Neuron (in vitro differentiated cells): ENCODE measurements around the gene DCT.

Experiments
- H2AFZ ChIP-seq: one replicate; pipeline ENCODE4 v1.6.1; 2013; ENCODE audit warnings: low read depth, mild to moderate bottlenecking, inconsistent platforms, low read length, moderate library complexity
- H3K27me3 ChIP-seq: one replicate; pipeline ENCODE4 v1.6.1; 2013; ENCODE audit warnings: low read length; ENCODE audit not compliant: insufficient read depth
- H3K36me3 ChIP-seq: one replicate; pipeline ENCODE4 v1.6.1; 2013; ENCODE audit warnings: low read length; ENCODE audit not compliant: insufficient read depth
- H3K4me1 ChIP-seq: one replicate; pipeline ENCODE4 v1.6.1; 2013; ENCODE audit warnings: low read length; ENCODE audit not compliant: insufficient read depth
- H3K4me3 ChIP-seq: 2 replicates; pipeline ENCODE4 v1.5.1; 2013; ENCODE audit warnings: mild to moderate bottlenecking, low read length, moderate library complexity
- H3K9me3 ChIP-seq: one replicate; pipeline ENCODE4 v1.6.1; 2013; ENCODE audit warnings: low read length

The DCT gene

DNA sequence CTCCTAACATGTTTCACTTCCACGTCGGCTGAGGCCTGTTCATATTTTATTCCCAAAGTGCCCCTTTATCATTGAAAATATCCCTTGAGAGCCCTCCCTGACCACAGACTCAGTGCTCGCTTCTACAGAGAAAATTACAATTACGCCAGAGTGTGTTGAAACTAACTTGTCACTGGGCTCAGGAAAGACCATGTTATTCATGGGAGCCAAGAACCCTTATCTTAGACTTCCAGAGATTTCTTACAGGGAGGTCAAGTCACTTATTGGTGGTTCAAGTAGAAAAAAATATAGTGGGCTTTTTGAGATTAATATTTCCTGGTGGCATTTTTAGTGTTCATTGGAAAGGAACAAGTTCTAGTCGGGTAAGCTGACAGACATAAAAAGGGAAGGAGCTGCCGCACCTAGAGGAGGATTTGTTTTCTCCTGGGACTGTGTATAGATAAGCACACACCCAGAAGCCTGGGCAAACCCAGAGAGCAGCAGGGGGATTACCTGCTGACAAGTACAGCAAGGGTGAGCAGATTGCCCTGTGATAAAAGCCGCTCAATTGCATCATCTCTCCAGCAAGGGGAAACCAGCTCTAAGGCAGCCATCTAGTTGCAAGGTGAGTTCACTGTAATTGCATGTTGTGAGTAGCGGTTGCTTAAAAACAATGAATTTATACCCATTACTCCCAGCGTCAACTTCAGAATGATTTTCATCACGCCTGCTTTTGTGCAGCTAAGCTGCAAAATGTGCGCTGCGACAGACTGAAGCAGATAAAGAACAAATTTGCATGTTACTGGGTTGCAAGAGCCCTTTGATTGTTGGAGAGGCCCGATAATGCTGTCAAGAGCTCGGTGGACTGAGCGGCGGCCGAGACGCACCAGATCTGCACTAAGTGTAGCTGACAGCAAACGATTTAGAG lies 46.2 kb downstream of the DCT start:
- no peaks in the 10 kb centered on the region for H3K9me3 ChIP-seq
- no peaks in the 10 kb centered on the region for H3K36me3 ChIP-seq
- H2AFZ ChIP-seq = no peak overlapping the region
- peaks cover 9% of the 10 kb centered on the region for H3K4me1 ChIP-seq
- H3K27me3 ChIP-seq = no peaks in the 10 kb centered on the region
- no peak overlapping the region for H3K4me3 ChIP-seq

DNA sequence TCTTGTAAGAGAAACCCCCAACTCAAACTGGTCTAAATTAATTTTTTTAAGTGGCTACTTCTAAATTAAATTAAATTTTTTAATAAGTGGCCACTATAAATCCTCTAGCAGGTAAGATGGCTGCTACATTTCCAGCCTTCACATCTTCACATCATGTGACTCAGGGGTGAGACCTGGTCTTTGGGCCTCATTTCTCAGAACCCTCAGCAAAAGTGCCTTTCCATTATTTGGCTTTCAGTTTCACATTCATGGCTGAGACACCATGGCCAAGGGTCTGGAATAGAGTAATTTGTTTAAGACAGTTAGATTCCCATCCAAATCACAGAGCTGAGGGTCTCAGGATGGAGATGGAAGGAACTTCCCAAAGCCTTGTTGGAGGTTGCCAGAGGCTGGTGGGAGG lies 47.5 kb downstream of the DCT start:
- no peaks in the 10 kb centered on the region for H3K9me3 ChIP-seq
- no peaks in the 10 kb centered on the region for H3K36me3 ChIP-seq
- no peaks in the 10 kb centered on the region for H3K27me3 ChIP-seq
- peaks cover 9% of the 10 kb centered on the region for H3K4me1 ChIP-seq
- no peak overlapping the region for H3K4me3 ChIP-seq
- H2AFZ ChIP-seq = no peak overlapping the region

DNA sequence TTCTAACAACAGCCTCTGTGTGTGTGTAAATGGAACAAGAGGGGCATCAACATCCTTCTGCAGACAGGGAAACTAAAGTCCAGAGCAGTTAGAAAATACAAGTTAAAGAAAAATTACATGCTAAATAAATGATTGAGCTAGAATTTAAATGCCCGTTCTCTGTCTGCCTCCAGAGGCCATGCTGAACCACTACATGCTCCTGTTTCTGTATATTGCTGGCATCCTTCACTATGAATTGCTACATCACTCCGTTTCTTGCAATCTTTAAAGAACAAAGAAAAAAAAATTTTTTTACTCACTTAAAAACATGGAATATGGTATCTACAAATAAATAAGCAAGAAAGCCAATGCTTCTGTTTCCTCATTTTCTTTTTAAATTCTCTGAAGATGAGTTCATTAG lies 47.9 kb downstream of the DCT start:
- H3K4me1 ChIP-seq = peaks cover 9% of the 10 kb centered on the region
- H3K9me3 ChIP-seq = no peaks in the 10 kb centered on the region
- no peaks in the 10 kb centered on the region for H3K36me3 ChIP-seq
- H2AFZ ChIP-seq = no peak overlapping the region
- H3K4me3 ChIP-seq = no peak overlapping the region
- H3K27me3 ChIP-seq = no peaks in the 10 kb centered on the region

DNA sequence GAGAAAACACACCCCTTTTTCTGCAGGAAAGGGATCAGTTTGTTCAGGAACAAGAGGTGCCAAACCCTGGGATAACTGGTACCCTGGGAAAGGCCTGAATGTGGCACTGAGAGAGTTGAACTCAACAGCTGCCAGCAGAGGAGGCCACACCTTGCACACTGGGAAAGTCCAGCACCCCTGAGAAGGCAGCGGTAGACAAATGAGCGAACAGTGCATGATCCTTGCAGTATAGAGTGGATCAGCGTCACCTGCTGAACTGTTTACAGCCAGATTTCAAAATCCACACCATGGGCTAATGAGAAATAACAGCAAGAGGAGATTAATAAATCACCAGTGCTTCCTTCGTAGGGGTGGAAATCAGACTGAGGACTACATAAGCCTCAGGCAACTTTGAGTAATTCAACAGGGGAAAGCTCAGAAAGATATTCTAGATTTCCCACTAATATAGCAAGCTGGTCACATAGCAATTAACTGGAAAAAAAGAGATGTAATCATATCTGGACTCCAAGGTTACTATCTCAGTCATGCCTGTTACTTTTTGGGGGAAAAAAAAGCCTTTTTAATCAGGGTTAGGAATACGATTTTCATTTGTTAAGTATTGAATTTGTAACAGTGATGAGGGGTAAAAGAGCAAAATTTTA lies 52.0 kb downstream of the DCT start:
- H3K4me1 ChIP-seq = no peaks in the 10 kb centered on the region
- H3K36me3 ChIP-seq = no peaks in the 10 kb centered on the region
- H3K9me3 ChIP-seq = no peaks in the 10 kb centered on the region
- H3K4me3 ChIP-seq = no peak overlapping the region
- no peak overlapping the region for H2AFZ ChIP-seq
- no peaks in the 10 kb centered on the region for H3K27me3 ChIP-seq

DNA sequence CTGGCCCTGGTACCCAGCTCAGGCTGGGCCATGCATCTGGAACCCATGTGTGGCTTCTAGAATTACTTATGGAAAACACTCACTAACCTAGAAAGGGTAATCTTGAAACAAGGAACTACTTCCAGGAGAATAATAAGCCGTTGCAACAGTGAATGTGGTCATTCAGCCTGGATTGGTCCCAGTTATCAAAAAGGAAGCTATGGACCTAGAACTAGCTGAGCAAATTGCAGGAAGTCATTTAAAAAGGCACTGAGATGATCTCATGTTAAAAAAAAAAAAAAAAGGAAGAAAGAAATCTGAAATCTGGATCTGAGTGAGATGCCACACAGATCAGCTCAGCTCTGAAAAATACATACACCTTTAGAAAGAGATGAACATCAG lies 59.6 kb downstream of the DCT start:
- Histone ChIP-seq H3K9me3 (no peaks in the 10 kb centered on the region), H3K4me1 (no peaks in the 10 kb centered on the region), H3K27me3 (no peaks in the 10 kb centered on the region), H3K4me3 (no peak overlapping the region), H2AFZ (no peak overlapping the region), H3K36me3 (no peaks in the 10 kb centered on the region)

GRCh38 chr13:94419304-94419924 lies 60.1 kb downstream of the DCT start:
- Histone ChIP-seq H3K4me3 (no peak overlapping the region), H3K4me1 (no peaks in the 10 kb centered on the region), H3K27me3 (no peaks in the 10 kb centered on the region), H3K9me3 (no peaks in the 10 kb centered on the region), H2AFZ (no peak overlapping the region), H3K36me3 (no peaks in the 10 kb centered on the region)

DNA sequence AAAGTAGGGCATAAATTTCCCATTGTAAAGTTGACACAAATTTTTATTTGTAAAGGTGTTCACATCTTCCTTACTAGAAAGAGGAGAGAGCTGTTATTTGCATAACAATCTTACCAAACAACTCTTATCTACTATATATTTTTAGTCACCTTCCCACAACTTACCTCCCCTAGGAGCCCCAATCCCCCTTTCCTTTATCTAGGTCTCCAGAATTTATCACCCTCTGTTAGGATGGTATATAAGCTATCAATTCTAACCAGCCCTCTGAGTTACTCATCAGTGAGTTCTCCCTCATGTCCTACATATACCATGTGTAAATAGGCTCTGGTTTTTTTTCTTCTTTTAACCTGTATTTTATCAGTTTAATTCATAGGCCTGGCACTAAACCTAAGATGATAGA lies 62.2 kb downstream of the DCT start:
- H2AFZ ChIP-seq = no peak overlapping the region
- no peaks in the 10 kb centered on the region for H3K4me1 ChIP-seq
- no peaks in the 10 kb centered on the region for H3K9me3 ChIP-seq
- no peak overlapping the region for H3K4me3 ChIP-seq
- H3K36me3 ChIP-seq = no peaks in the 10 kb centered on the region
- no peaks in the 10 kb centered on the region for H3K27me3 ChIP-seq

GRCh38 chr13:94416454-94417080 lies 62.9 kb downstream of the DCT start:
- Histone ChIP-seq H3K9me3 (no peaks in the 10 kb centered on the region), H3K36me3 (no peaks in the 10 kb centered on the region), H3K27me3 (no peaks in the 10 kb centered on the region), H3K4me3 (no peak overlapping the region), H2AFZ (no peak overlapping the region), H3K4me1 (no peaks in the 10 kb centered on the region)

GRCh38 chr13:94415500-94416237 lies 63.8 kb downstream of the DCT start:
- Histone ChIP-seq H3K9me3 (no peaks in the 10 kb centered on the region), H3K4me3 (no peak overlapping the region), H3K27me3 (no peaks in the 10 kb centered on the region), H3K4me1 (no peaks in the 10 kb centered on the region), H3K36me3 (no peaks in the 10 kb centered on the region), H2AFZ (no peak overlapping the region)

DNA sequence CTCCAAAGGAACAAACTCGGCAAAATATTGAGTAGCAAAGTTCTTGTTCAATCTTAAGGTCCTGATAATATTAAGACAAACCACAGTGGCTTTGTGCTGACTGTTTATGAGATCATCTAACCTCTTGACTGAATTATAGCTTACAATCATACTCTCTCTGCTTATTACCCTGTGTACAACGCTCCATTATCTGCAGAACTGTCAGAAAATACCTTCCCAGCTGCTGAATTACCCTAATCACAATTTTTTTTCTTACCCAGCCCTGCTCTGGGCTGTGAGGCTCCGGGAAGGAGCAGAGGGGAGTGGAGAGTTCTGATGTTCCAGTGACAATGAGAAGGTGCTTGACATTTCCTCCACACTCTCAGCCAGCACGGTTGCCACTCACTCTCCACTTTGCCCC lies 64.8 kb downstream of the DCT start:
- H2AFZ ChIP-seq = no peak overlapping the region
- H3K9me3 ChIP-seq = no peaks in the 10 kb centered on the region
- no peaks in the 10 kb centered on the region for H3K27me3 ChIP-seq
- H3K4me3 ChIP-seq = no peak overlapping the region
- no peaks in the 10 kb centered on the region for H3K36me3 ChIP-seq
- no peaks in the 10 kb centered on the region for H3K4me1 ChIP-seq

- Histone ChIP-seq H3K9me3 (no peaks in the 10 kb centered on the region), H3K27me3 (no peaks in the 10 kb centered on the region)
Measured at GRCh38 chr13:94414141-94414540, 65.3 kb downstream of the DCT start.

DNA sequence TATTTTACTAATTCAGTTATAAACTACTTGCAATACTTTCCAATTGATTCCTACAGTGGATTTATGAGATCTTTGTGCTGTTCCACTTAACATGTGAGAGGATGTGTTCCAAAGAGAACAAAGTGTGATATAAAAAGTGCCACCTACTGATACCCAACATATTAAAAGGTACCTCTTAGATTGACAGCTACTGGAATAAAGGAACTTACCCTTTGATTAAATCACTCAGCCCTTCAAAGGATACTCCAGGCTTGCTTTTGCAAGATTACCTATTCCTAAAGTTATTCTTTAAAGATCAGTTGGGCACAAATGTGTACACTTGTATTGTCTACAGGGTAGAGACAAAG lies 65.9 kb downstream of the DCT start:
- no peaks in the 10 kb centered on the region for H3K9me3 ChIP-seq
- H2AFZ ChIP-seq = no peak overlapping the region
- H3K4me3 ChIP-seq = no peak overlapping the region
- H3K36me3 ChIP-seq = no peaks in the 10 kb centered on the region
- no peaks in the 10 kb centered on the region for H3K27me3 ChIP-seq
- no peaks in the 10 kb centered on the region for H3K4me1 ChIP-seq

More at GRCh38 chr13:94414141-94414540, 65.3 kb downstream of the DCT start:
- Histone ChIP-seq H3K36me3 (no peaks in the 10 kb centered on the region), H3K4me3 (no peak overlapping the region), H2AFZ (no peak overlapping the region), H3K4me1 (no peaks in the 10 kb centered on the region)
